Mesendoderm (in vitro differentiated cells): Measurements from ENCODE around the gene CCNG1.
"Not testable (repeated sequence)": the region's sequence is repeated elsewhere in the genome, so short reads cannot be mapped to it uniquely, and the experiment has no call there.

Source experiments
- DNase-seq: peaks from one replicate; pipeline ENCODE4 v3.0.0; 2013
- H2AK5ac ChIP-seq: 2 replicates; pipeline ENCODE4 v1.6.1; 2013; ENCODE audit warnings: low read length, inconsistent platforms
- H2BK120ac ChIP-seq: 2 replicates; pipeline ENCODE4 v1.6.1; 2013; ENCODE audit warnings: low read depth, mild to moderate bottlenecking, low read length, moderate library complexity, mixed read lengths
- H2BK15ac ChIP-seq: replicated peaks from 2 replicates; pipeline ENCODE4 v1.6.1; 2013; ENCODE audit warnings: low read depth, mild to moderate bottlenecking, moderate library complexity
- H2BK5ac ChIP-seq: 2 replicates; pipeline ENCODE4 v1.6.1; 2013; ENCODE audit warnings: low read length, inconsistent platforms
- H3K18ac ChIP-seq: 2 replicates; pipeline ENCODE4 v1.6.1; 2013; ENCODE audit warnings: mild to moderate bottlenecking, low read length, mixed read lengths
- H3K23ac ChIP-seq: one replicate; pipeline ENCODE4 v1.6.1; 2013; ENCODE audit warnings: low read length
- H3K27ac ChIP-seq: 2 replicates; pipeline ENCODE4 v1.5.1; 2013; ENCODE audit warnings: low read depth, mild to moderate bottlenecking, inconsistent platforms, low read length, moderate library complexity
- H3K27me3 ChIP-seq: 2 replicates; pipeline ENCODE4 v1.6.1; 2013; ENCODE audit warnings: low read length, control low read depth, mild to moderate bottlenecking, inconsistent platforms; ENCODE audit not compliant: insufficient read depth, poor library complexity
- H3K36me3 ChIP-seq: 2 replicates; pipeline ENCODE4 v1.6.1; 2013; ENCODE audit warnings: low read length, inconsistent platforms; ENCODE audit not compliant: control insufficient read depth, insufficient read depth
- H3K4ac ChIP-seq: one replicate; pipeline ENCODE4 v1.6.1; 2013; ENCODE audit warnings: low read depth, mild to moderate bottlenecking, low read length, moderate library complexity
- H3K4me1 ChIP-seq: 2 replicates; pipeline ENCODE4 v1.6.1; 2013; ENCODE audit warnings: low read depth, low read length, inconsistent platforms; ENCODE audit not compliant: control insufficient read depth
- H3K4me2 ChIP-seq: 2 replicates; pipeline ENCODE4 v1.6.1; 2013; ENCODE audit warnings: low read length
- H3K4me3 ChIP-seq: 2 replicates; pipeline ENCODE4 v1.5.1; 2013; ENCODE audit warnings: mild to moderate bottlenecking, low read length
- H3K56ac ChIP-seq: one replicate; pipeline ENCODE4 v1.6.1; 2013; ENCODE audit warnings: low read length
- H3K79me1 ChIP-seq: 2 replicates; pipeline ENCODE4 v1.6.1; 2013; ENCODE audit warnings: low read length, inconsistent platforms
- H3K79me2 ChIP-seq: 2 replicates; pipeline ENCODE4 v1.6.1; 2013; ENCODE audit warnings: mild to moderate bottlenecking, low read length; ENCODE audit not compliant: control insufficient read depth, insufficient read depth
- H3K9ac ChIP-seq: 2 replicates; pipeline ENCODE4 v1.6.1; 2013; ENCODE audit warnings: low read length, inconsistent platforms
- H4K5ac ChIP-seq: one replicate; pipeline ENCODE4 v1.6.1; 2013; ENCODE audit warnings: low read length
- H4K8ac ChIP-seq: one replicate; pipeline ENCODE4 v1.6.1; 2013; ENCODE audit warnings: low read depth, mild to moderate bottlenecking, control low read depth, low read length, moderate library complexity
- WGBS: extraction: QIAGEN DNeasy Blood & Tissue Kit; methylation state at CpG from one replicate; pipeline ENCODE4 v1.1.7; 2013; ENCODE audit warnings: low lambda C conversion rate, missing lambda C conversion rate; ENCODE audit not compliant: insufficient coverage; ENCODE audit errors: extremely low coverage; 5-methylcytosine and 5-hydroxymethylcytosine counted together

The CCNG1 gene

GRCh38 chr5:163453705-163454104 is 16.3 kb downstream of the CCNG1 start:
- Histone ChIP-seq H3K4ac (no peak overlapping the region), H3K9ac (no peak overlapping the region), H3K79me2 (peaks cover 2% of the 10 kb centered on the region), H3K27me3 (no peaks in the 10 kb centered on the region), H3K27ac (no peak overlapping the region), H3K36me3 (no peaks in the 10 kb centered on the region), H2BK15ac (no peak overlapping the region), H3K79me1 (no peaks in the 10 kb centered on the region), H2BK5ac (no peak overlapping the region), H3K23ac (no peak overlapping the region), H3K56ac (no peak overlapping the region), H4K5ac (no peak overlapping the region), H3K4me3 (no peak overlapping the region), H3K4me2 (no peak overlapping the region), H2BK120ac (no peak overlapping the region), H2AK5ac (no peak overlapping the region), H4K8ac (no peak overlapping the region), H3K4me1 (no peaks in the 10 kb centered on the region), H3K18ac (no peak overlapping the region)
- no peak for DNase-seq
- no CpG with 5 or more reads among the region's 1 CpG for WGBS

- not testable (repeated sequence) for DNase-seq, H2BK5ac ChIP-seq, H3K4me2 ChIP-seq, H3K27me3 ChIP-seq, H3K79me1 ChIP-seq, H2AK5ac ChIP-seq, H3K27ac ChIP-seq, H3K56ac ChIP-seq, H3K36me3 ChIP-seq, H2BK120ac ChIP-seq, H2BK15ac ChIP-seq, H3K9ac ChIP-seq, H3K23ac ChIP-seq, H3K4me1 ChIP-seq, H3K4ac ChIP-seq, H3K4me3 ChIP-seq, H3K79me2 ChIP-seq, H3K18ac ChIP-seq, H4K8ac ChIP-seq, H4K5ac ChIP-seq
- WGBS = no CpG with 5 or more reads among the region's 17 CpGs
Measured at GRCh38 chr5:163455406-163455805, 18.0 kb downstream of the CCNG1 start.

DNA sequence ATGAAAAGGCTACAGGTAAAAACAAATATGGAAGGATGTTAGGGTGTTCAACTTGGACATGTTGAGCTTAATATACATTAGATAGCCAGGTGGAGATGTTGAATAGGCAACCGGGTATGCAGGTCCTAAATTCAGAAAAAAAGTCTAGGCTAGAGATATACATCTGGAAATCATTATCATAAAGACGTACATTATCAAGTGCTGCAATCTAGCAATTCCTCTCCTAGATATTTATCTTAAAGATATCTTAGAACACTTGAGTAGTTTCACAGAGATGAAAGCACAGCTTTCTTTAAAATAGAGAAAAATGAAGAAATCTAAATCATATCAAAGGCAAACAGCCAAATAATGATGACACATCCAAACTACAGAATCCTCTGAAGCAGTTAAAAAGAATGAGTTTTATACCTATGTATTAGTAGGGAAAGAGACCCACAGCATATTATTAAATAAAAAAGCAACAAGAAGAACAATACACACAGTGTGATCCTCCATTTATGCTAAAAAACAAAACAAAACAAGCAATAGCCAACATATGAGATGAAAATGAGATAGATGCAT is 18.7 kb downstream of the CCNG1 start:
- Histone ChIP-seq H3K4me3 (no peak overlapping the region), H3K4ac (no peak overlapping the region), H2BK15ac (no peak overlapping the region), H2BK5ac (no peak overlapping the region), H4K8ac (no peak overlapping the region), H3K9ac (no peak overlapping the region), H4K5ac (no peak overlapping the region), H3K79me1 (peaks cover 2% of the 10 kb centered on the region), H2BK120ac (no peak overlapping the region), H3K18ac (no peak overlapping the region), H3K36me3 (no peaks in the 10 kb centered on the region), H3K27me3 (no peaks in the 10 kb centered on the region), H3K79me2 (peaks cover 5% of the 10 kb centered on the region), H3K4me1 (no peaks in the 10 kb centered on the region), H3K27ac (no peak overlapping the region), H2AK5ac (no peak overlapping the region), H3K23ac (no peak overlapping the region), H3K56ac (no peak overlapping the region), H3K4me2 (no peak overlapping the region)
- WGBS = no CpG with 5 or more reads among the region's 2 CpGs
- no peak for DNase-seq

DNA sequence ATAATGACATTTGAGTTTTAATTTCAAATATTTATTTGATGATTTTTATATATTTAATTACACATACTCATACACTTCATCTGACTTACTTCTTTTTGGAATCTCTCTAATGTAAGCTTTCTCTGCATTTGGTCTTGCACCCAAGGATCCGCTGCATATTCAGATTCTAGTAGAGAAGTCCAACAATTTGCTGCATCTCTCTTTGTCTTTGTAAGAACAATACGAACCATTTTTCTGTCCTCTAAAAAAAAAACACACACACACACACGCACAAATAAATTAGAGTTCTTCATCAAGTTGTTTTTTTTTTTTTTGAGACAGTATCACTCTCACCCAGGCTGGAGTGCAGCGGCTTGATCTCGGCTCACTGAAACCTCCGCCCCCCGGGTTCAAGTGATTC is 19.4 kb downstream of the CCNG1 start:
- no peak overlapping the region for H3K23ac ChIP-seq
- peaks cover 5% of the 10 kb centered on the region for H3K79me2 ChIP-seq
- H2AK5ac ChIP-seq = no peak overlapping the region
- no peak overlapping the region for H3K56ac ChIP-seq
- no peak overlapping the region for H3K9ac ChIP-seq
- no peak overlapping the region for H3K18ac ChIP-seq
- no peak overlapping the region for H4K5ac ChIP-seq
- no peak overlapping the region for H2BK120ac ChIP-seq
- H3K36me3 ChIP-seq = no peaks in the 10 kb centered on the region
- H2BK15ac ChIP-seq = no peak overlapping the region
- no peak overlapping the region for H3K27ac ChIP-seq
- WGBS = no CpG with 5 or more reads among the region's 7 CpGs
- no peak overlapping the region for H3K4me3 ChIP-seq
- H3K4me2 ChIP-seq = no peak overlapping the region
- H3K4ac ChIP-seq = no peak overlapping the region
- no peak for DNase-seq
- H3K4me1 ChIP-seq = no peaks in the 10 kb centered on the region
- no peak overlapping the region for H2BK5ac ChIP-seq
- H4K8ac ChIP-seq = no peak overlapping the region
- no peaks in the 10 kb centered on the region for H3K27me3 ChIP-seq
- H3K79me1 ChIP-seq = peaks cover 2% of the 10 kb centered on the region

DNA sequence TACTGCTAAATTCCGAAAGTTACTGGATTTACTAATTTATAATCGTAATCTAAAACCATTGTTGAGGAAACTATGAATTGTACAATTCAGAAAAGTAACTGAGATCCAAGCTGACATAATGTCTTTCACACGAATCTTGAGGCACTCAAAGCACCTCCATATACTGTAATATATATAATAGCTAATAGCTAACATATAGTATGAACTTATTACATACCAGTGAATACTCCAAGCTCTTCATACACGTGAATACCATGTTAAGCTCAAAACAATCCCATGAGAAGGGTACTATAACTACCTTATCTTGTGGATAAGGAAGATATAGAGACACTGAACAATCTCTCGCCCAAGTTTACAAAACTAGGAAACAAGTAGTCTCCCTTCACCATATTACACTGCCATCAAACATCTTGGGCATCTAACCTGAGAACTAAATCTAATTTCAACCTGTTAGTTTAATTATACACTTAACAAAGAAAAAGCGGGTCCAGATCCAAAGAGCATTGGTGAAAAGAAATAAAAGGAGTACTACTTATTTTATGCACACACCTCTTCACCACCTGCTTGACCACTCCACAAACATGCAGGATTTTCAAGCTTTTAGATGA is 21.5 kb downstream of the CCNG1 start:
- Histone ChIP-seq H3K79me2 (peaks cover 5% of the 10 kb centered on the region), H3K36me3 (no peaks in the 10 kb centered on the region)

GRCh38 chr5:163459462-163459818 is 22.0 kb downstream of the CCNG1 start:
- no peak overlapping the region for H3K23ac ChIP-seq
- H3K4me3 ChIP-seq = peak overlapping the region; percentile 94
- no peak overlapping the region for H2AK5ac ChIP-seq
- no peaks in the 10 kb centered on the region for H3K4me1 ChIP-seq
- peak overlapping the region; percentile 98 for H3K9ac ChIP-seq
- peak overlapping the region; percentile 92 for H3K4ac ChIP-seq
- no CpG with 5 or more reads among the region's 12 CpGs for WGBS
- peak overlapping the region; percentile 54 for H3K18ac ChIP-seq
- no peak overlapping the region for H4K5ac ChIP-seq
- peaks cover 2% of the 10 kb centered on the region for H3K79me1 ChIP-seq
- H2BK15ac ChIP-seq = no peak overlapping the region
- H4K8ac ChIP-seq = no peak overlapping the region
- peak overlapping the region; percentile 79 for H2BK5ac ChIP-seq
- H3K79me2 ChIP-seq = peaks cover 5% of the 10 kb centered on the region
- peak overlapping the region; percentile 96 for H3K4me2 ChIP-seq
- H3K27ac ChIP-seq = peak overlapping the region; percentile 93
- H3K27me3 ChIP-seq = no peaks in the 10 kb centered on the region
- no peaks in the 10 kb centered on the region for H3K36me3 ChIP-seq
- H2BK120ac ChIP-seq = no peak overlapping the region
- no peak for DNase-seq
- peak overlapping the region; percentile 98 for H3K56ac ChIP-seq

More for the DNA sequence above, 21.5 kb downstream of the CCNG1 start:
- H3K9ac ChIP-seq = peak overlapping the region; percentile 98
- WGBS = no CpG with 5 or more reads among the region's 6 CpGs
- peak overlapping the region; percentile 96 for H3K4me2 ChIP-seq
- no peaks in the 10 kb centered on the region for H3K27me3 ChIP-seq
- peak overlapping the region; percentile 93 for H3K27ac ChIP-seq
- no peak overlapping the region for H2AK5ac ChIP-seq
- peak overlapping the region; percentile 98 for H3K56ac ChIP-seq
- no peak overlapping the region for H4K8ac ChIP-seq
- no peak overlapping the region for H3K23ac ChIP-seq
- H3K18ac ChIP-seq = no peak overlapping the region
- peaks cover 2% of the 10 kb centered on the region for H3K79me1 ChIP-seq
- H3K4me3 ChIP-seq = peak overlapping the region; percentile 94
- no peak overlapping the region for H2BK15ac ChIP-seq
- H3K4ac ChIP-seq = no peak overlapping the region
- no peak overlapping the region for H4K5ac ChIP-seq
- DNase-seq = no peak
- no peaks in the 10 kb centered on the region for H3K4me1 ChIP-seq
- H2BK5ac ChIP-seq = no peak overlapping the region
- H2BK120ac ChIP-seq = no peak overlapping the region
